Small intestine (tissue), 16 donors: Measurements from ENCODE around the gene GPC3. TPM values are rescaled to one million over a fixed set of nuclear protein-coding genes. Genes with fewer than 3 reads are reported as not detected.

Experiments
- DNase-seq, 2 donors: peaks; one replicate each; pipeline versions ENCODE4 v3.0.0 to v3.0.0-alpha.2; 2013
- FAIRE-seq: peaks from 2 replicates; lab custom pipeline; 2012; peaks lifted over from hg19 to GRCh38; lab: Jason Lieb, UNC
- H3K27ac ChIP-seq, 3 donors: one replicate each; pipeline ENCODE4 v1.5.1; 2013; ENCODE audit warnings: low read length in 2 of 3, mild to moderate bottlenecking in 2 of 3, control low read depth in 1 of 3, inconsistent platforms in 1 of 3, low read depth in 1 of 3, moderate library complexity in 1 of 3
- H3K27me3 ChIP-seq, 3 donors: one replicate each; pipeline ENCODE4 v1.6.1; 2013; ENCODE audit warnings: low read length in 3 of 3, inconsistent platforms in 1 of 3; ENCODE audit not compliant: control insufficient read depth in 3 of 3, insufficient read depth in 3 of 3
- H3K36me3 ChIP-seq, 3 donors: one replicate each; pipeline ENCODE4 v1.6.1; 2013; ENCODE audit warnings: low read length in 3 of 3, inconsistent platforms in 1 of 3, low read depth in 1 of 3, mild to moderate bottlenecking in 1 of 3, moderate library complexity in 1 of 3; ENCODE audit not compliant: control insufficient read depth in 3 of 3, insufficient read depth in 2 of 3
- H3K4me1 ChIP-seq, 3 donors: one replicate each; pipeline ENCODE4 v1.6.1; 2013; ENCODE audit warnings: low read length in 2 of 3, inconsistent platforms in 1 of 3, low read depth in 1 of 3, mild to moderate bottlenecking in 1 of 3, moderate library complexity in 1 of 3; ENCODE audit not compliant: control insufficient read depth in 3 of 3, insufficient read depth in 2 of 3
- H3K4me3 ChIP-seq, 3 donors: one replicate each; pipeline ENCODE4 v1.5.1; 2013; ENCODE audit warnings: low read length in 3 of 3, control low read depth in 1 of 3, inconsistent platforms in 1 of 3, low read depth in 1 of 3, mild to moderate bottlenecking in 1 of 3, moderate library complexity in 1 of 3
- H3K9me3 ChIP-seq, 2 donors: one replicate each; pipeline ENCODE4 v1.6.1; 2013; ENCODE audit warnings: low read depth in 1 of 2, low read length in 1 of 2; ENCODE audit not compliant: control insufficient read depth in 2 of 2, insufficient read depth in 1 of 2
- WGBS, 3 donors: extraction: QIAGEN DNeasy Blood & Tissue Kit; methylation state at CpG; one replicate each; pipeline ENCODE4 v1.1.7; 2013; 5-methylcytosine and 5-hydroxymethylcytosine counted together
- long read RNA-seq, 10 donors: transcript quantifications; one replicate each; lab custom pipeline, GENCODE V29; 2026
- polyA plus RNA-seq, 4 donors: library from polyadenylated mRNA; stranded (reverse) in 3 of 4; unstranded in 1 of 4; fragments of 200-250 nt in 3 of 4; fragments of 120-200 nt in 1 of 4; gene quantifications; one replicate each; pipeline versions ENCODE4 v1.2.1 to v1.2.3, GENCODE V29; 2013
- donor health status: healthy with polysubstance abuse.
- donor health status: control.
- donor health status: control.
- donor health status: Bipolar disorder and iron deficiency.
- donor health status: healthy.

GPC3 gene
- polyA plus RNA-seq = 100 to 1,000 TPM in 1 of 4 donors, 10 to 100 TPM in 1, not detected in 2; 14.3 to 186 TPM
- long read RNA-seq, donor 1, transcript GPC3-201 (8 exons, 2,568 nt) = major isoform, 50 of 100 reads
- long read RNA-seq, donor 1, partial matches to known transcripts = 47 of 100 reads
- long read RNA-seq, donor 1, other reads (novel, unspliced or antisense) = 0 of 100 reads
- long read RNA-seq, donor 2, transcript GPC3-201 (8 exons, 2,568 nt) = major isoform, 5 of 5 reads
- long read RNA-seq, donor 2, partial matches to known transcripts = 0 of 5 reads
- long read RNA-seq, donor 2, other reads (novel, unspliced or antisense) = 0 of 5 reads
- long read RNA-seq, donor 3, transcript GPC3-201 (8 exons, 2,568 nt) = major isoform, 11 of 33 reads
- long read RNA-seq, donor 3, partial matches to known transcripts = 20 of 33 reads
- long read RNA-seq, donor 3, other reads (novel, unspliced or antisense) = 0 of 33 reads
- long read RNA-seq, donor 4, partial matches to known transcripts = 0 of 2 reads
- long read RNA-seq, donor 4, other reads (novel, unspliced or antisense) = 0 of 2 reads
- long read RNA-seq, donor 5, transcript GPC3-201 (8 exons, 2,568 nt) = major isoform, 9 of 26 reads
- long read RNA-seq, donor 5, partial matches to known transcripts = 17 of 26 reads
- long read RNA-seq, donor 5, other reads (novel, unspliced or antisense) = 0 of 26 reads
- long read RNA-seq, donor 6, transcript GPC3-201 (8 exons, 2,568 nt) = major isoform, 8 of 19 reads
- long read RNA-seq, donor 6, partial matches to known transcripts = 11 of 19 reads
- long read RNA-seq, donor 6, other reads (novel, unspliced or antisense) = 0 of 19 reads
- long read RNA-seq, donor 7, transcript GPC3-201 (8 exons, 2,568 nt) = major isoform, 23 of 34 reads
- long read RNA-seq, donor 7, partial matches to known transcripts = 10 of 34 reads
- long read RNA-seq, donor 7, other reads (novel, unspliced or antisense) = 0 of 34 reads
- long read RNA-seq, donor 8, transcript GPC3-201 (8 exons, 2,568 nt) = major isoform, 15 of 22 reads
- long read RNA-seq, donor 8, partial matches to known transcripts = 7 of 22 reads
- long read RNA-seq, donor 8, other reads (novel, unspliced or antisense) = 0 of 22 reads
- long read RNA-seq, donor 9, partial matches to known transcripts = 0 of 3 reads
- long read RNA-seq, donor 9, other reads (novel, unspliced or antisense) = 0 of 3 reads
- long read RNA-seq, donor 10, transcript GPC3-201 (8 exons, 2,568 nt) = major isoform, 83 of 172 reads
- long read RNA-seq, donor 10, partial matches to known transcripts = 87 of 172 reads
- long read RNA-seq, donor 10, other reads (novel, unspliced or antisense) = 0 of 172 reads

- Histone ChIP-seq H3K4me1 (no peaks in the 10 kb centered on the region), H3K4me3 (peak within 1 kb of the TSS in 2 of 3 donors; percentile 21 to 48), H3K9me3 (no peaks in the 10 kb centered on the region), H3K27me3 (peaks cover 0 to 7% (median 0%) of the 10 kb centered on the region in 3 donors), H3K36me3 (no peaks in the 10 kb centered on the region), H3K27ac (no peak within 1 kb of the TSS)
- DNase-seq = peak; percentile 30 to 71
- FAIRE-seq = no peak
- WGBS, 3 donors = 2 to 60% (median 20%) methylated on average over 16 to 90 of the region's 90 CpGs
Measured at GRCh38 chrX:133985164-133985966, at the start of gene GPC3. TSS of gene GPC3 (minus strand) at chrX:133985594.

- H3K27me3 ChIP-seq = peaks cover 0 to 3% (median 0%) of the 10 kb centered on the region in 3 donors
- FAIRE-seq (no peak), DNase-seq (no peak)
Measured at GRCh38 chrX:134032441-134032840, 47.0 kb upstream of the GPC3 start.

GRCh38 chrX:134026565-134027311 lies 41.3 kb upstream of the GPC3 start:
- WGBS, 3 donors = 5 to 25% (median 13%) methylated on average over 15 of the region's 15 CpGs
- Histone ChIP-seq H3K27ac (peak overlapping the region in 1 of 3 donors; percentile 44), H3K9me3 (no peaks in the 10 kb centered on the region), H3K4me3 (peak overlapping the region in 1 of 3 donors; percentile 18), H3K27me3 (peaks cover 0 to 2% (median 0%) of the 10 kb centered on the region in 3 donors), H3K36me3 (no peaks in the 10 kb centered on the region), H3K4me1 (peaks cover 0 to 6% (median 0%) of the 10 kb centered on the region in 3 donors)
- no peak for FAIRE-seq
- DNase-seq = peak; percentile 79 to 81

More at GRCh38 chrX:134032441-134032840, 47.0 kb upstream of the GPC3 start:
- no peaks in the 10 kb centered on the region for H3K9me3 ChIP-seq
- H3K4me3 ChIP-seq = no peak overlapping the region
- H3K4me1 ChIP-seq = no peaks in the 10 kb centered on the region
- H3K36me3 ChIP-seq = no peaks in the 10 kb centered on the region
- H3K27ac ChIP-seq = no peak overlapping the region

- Histone ChIP-seq H3K9me3 (no peaks in the 10 kb centered on the region), H3K36me3 (no peaks in the 10 kb centered on the region), H3K4me1 (peaks cover 0 to 6% (median 0%) of the 10 kb centered on the region in 3 donors), H3K4me3 (peak overlapping the region in 1 of 3 donors; percentile 18), H3K27ac (peak overlapping the region in 1 of 3 donors; percentile 44), H3K27me3 (peaks cover 0 to 2% (median 0%) of the 10 kb centered on the region in 3 donors)
- FAIRE-seq (no peak), DNase-seq (no peak)
- 43 to 61% (median 57%) methylated on average over 5 of the region's 5 CpGs for WGBS, 3 donors
Measured at GRCh38 chrX:134025986-134026545, 40.7 kb upstream of the GPC3 start.

GRCh38 chrX:134024686-134025377 lies 39.4 kb upstream of the GPC3 start:
- FAIRE-seq = no peak

GRCh38 chrX:134023851-134024281 lies 38.5 kb upstream of the GPC3 start:
- H3K27ac ChIP-seq = peak overlapping the region in 1 of 3 donors; percentile 17
- no peak overlapping the region for H3K4me3 ChIP-seq
- 45 to 68% (median 56%) methylated on average over 4 of the region's 4 CpGs for WGBS, 3 donors

More at GRCh38 chrX:134024686-134025377, 39.4 kb upstream of the GPC3 start:
- Histone ChIP-seq H3K27me3 (peaks cover 0 to 2% (median 0%) of the 10 kb centered on the region in 3 donors), H3K27ac (no peak overlapping the region), H3K36me3 (no peaks in the 10 kb centered on the region), H3K4me1 (peaks cover 0 to 6% (median 0%) of the 10 kb centered on the region in 3 donors), H3K9me3 (no peaks in the 10 kb centered on the region), H3K4me3 (no peak overlapping the region)
- no peak for DNase-seq

More at GRCh38 chrX:134023851-134024281, 38.5 kb upstream of the GPC3 start:
- Histone ChIP-seq H3K9me3 (no peaks in the 10 kb centered on the region), H3K36me3 (no peaks in the 10 kb centered on the region), H3K4me1 (peaks cover 0 to 6% (median 0%) of the 10 kb centered on the region in 3 donors), H3K27me3 (peaks cover 0 to 2% (median 0%) of the 10 kb centered on the region in 3 donors)
- peak in 1 of 2 donors; percentile 54 for DNase-seq
- FAIRE-seq = no peak
